Hematopoietic multipotent progenitor cell treated with erythropoietin and hydrocortisone succinate and interleukin-3 and kit ligand, for 17 days (in vitro differentiated cells): ENCODE data around the gene MED15.
"Not testable (repeated sequence)": the region's sequence is repeated elsewhere in the genome, so short reads cannot be mapped to it uniquely, and the experiment has no call there.

Experiments
- DNase-seq: peaks from one replicate; pipeline ENCODE4 v3.0.0-alpha.2; 2015; ENCODE audit warnings: low spot score

MED15 gene

GRCh38 chr22:20484948-20485683 is 22.3 kb upstream of the MED15 start:
- no peak for DNase-seq

GRCh38 chr22:20486229-20486628 is 21.2 kb upstream of the MED15 start:
- no peak for DNase-seq

GRCh38 chr22:20487715-20488114 is 19.7 kb upstream of the MED15 start:
- DNase-seq, result no peak

GRCh38 chr22:20488946-20489345 is 18.5 kb upstream of the MED15 start:
- no peak for DNase-seq

- no peak for DNase-seq
Measured at GRCh38 chr22:20490183-20490940, 17.0 kb upstream of the MED15 start.

- no peak for DNase-seq
Measured at GRCh38 chr22:20490941-20491307, 16.5 kb upstream of the MED15 start.

- DNase-seq, result no peak
Measured at GRCh38 chr22:20491346-20491745, 16.1 kb upstream of the MED15 start.

GRCh38 chr22:20494978-20495860 is 12.2 kb upstream of the MED15 start, which contains the start of gene KLHL22:
Gene KLHL22, minus strand, starts transcription at chr22:20495795. Its CDS starts 6,584 bp downstream, at chr22:20489211.
- peak; percentile 53 for DNase-seq

GRCh38 chr22:20495861-20496681 is 11.3 kb upstream of the MED15 start:
- DNase-seq, result peak; percentile 85

GRCh38 chr22:20497426-20497825 is 10.0 kb upstream of the MED15 start:
- DNase-seq, result no peak

- DNase-seq, result no peak
Measured at GRCh38 chr22:20498913-20499312, 8.5 kb upstream of the MED15 start.

- DNase-seq, result no peak
Measured at GRCh38 chr22:20499769-20500168, 7.6 kb upstream of the MED15 start.

GRCh38 chr22:20503816-20504215 is 3.6 kb upstream of the MED15 start:
- DNase-seq, result no peak

GRCh38 chr22:20504293-20504922 is 3.0 kb upstream of the MED15 start:
- not testable (repeated sequence) for DNase-seq

- no peak for DNase-seq
Measured at GRCh38 chr22:20506543-20507252, 712 bp upstream of the MED15 start.

- DNase-seq, result not testable (repeated sequence)
Measured at GRCh38 chr22:20508067-20508755, 801 bp downstream of the MED15 start.

GRCh38 chr22:20508815-20509271 is 1.4 kb downstream of the MED15 start:
- DNase-seq, result no peak

GRCh38 chr22:20509344-20510047 is 2.1 kb downstream of the MED15 start:
- no peak for DNase-seq
